Hepatocyte (in vitro differentiated cells): Measurements from ENCODE around the gene OR52W1.

ENCODE experiments used
- CTCF ChIP-seq: fragments of 200-600 bp; sonication (generic); IDR thresholded peaks from 2 replicates; pipeline ENCODE4 v1.5.1; 2016; ENCODE audit warnings: antibody characterized with exemption, mild to moderate bottlenecking; ENCODE audit not compliant: poor library complexity
- EZH2 ChIP-seq: fragments of 200-600 bp; sonication (generic); IDR thresholded peaks from 2 replicates; pipeline ENCODE4 v1.6.1; 2016; ENCODE audit warnings: antibody characterized with exemption, mild to moderate bottlenecking, borderline replicate concordance

GRCh38 chr11:6225896-6226295, 26.9 kb downstream of the OR52W1 start:
- no peak for TF ChIP-seq CTCF
- TF ChIP-seq EZH2 = no peak
